Large intestine (tissue), 3 donors: ENCODE data around the gene DIP2C. TPM values are rescaled to one million over a fixed set of nuclear protein-coding genes. Genes with fewer than 3 reads are reported as not detected.

Experiments used
- DNase-seq, 2 donors: peaks; one replicate each; pipeline versions ENCODE4 v3.0.0 to v3.0.0-alpha.2; 2013
- H3K27ac ChIP-seq: one replicate; pipeline ENCODE4 v1.5.1; 2013; ENCODE audit warnings: low read length
- H3K27me3 ChIP-seq: 2 replicates; pipeline ENCODE4 v1.6.1; 2013; ENCODE audit warnings: low read length; ENCODE audit not compliant: control insufficient read depth, insufficient read depth
- H3K36me3 ChIP-seq: 2 replicates; pipeline ENCODE4 v1.6.1; 2013; ENCODE audit warnings: low read length; ENCODE audit not compliant: control insufficient read depth, insufficient read depth
- H3K4me1 ChIP-seq: one replicate; pipeline ENCODE4 v1.6.1; 2013; ENCODE audit warnings: low read length; ENCODE audit not compliant: control insufficient read depth, insufficient read depth
- H3K4me3 ChIP-seq: one replicate; pipeline ENCODE4 v1.5.1; 2013; ENCODE audit warnings: low read length
- H3K9me3 ChIP-seq: one replicate; pipeline ENCODE4 v1.6.1; 2013; ENCODE audit warnings: mild to moderate bottlenecking, low read depth, low read length, moderate library complexity; ENCODE audit not compliant: control insufficient read depth
- WGBS: methylation state at CpG from one replicate; pipeline ENCODE4 v1.1.5; 2013; ENCODE audit warnings: low lambda C conversion rate; ENCODE audit not compliant: insufficient coverage; 5-methylcytosine and 5-hydroxymethylcytosine counted together
- polyA plus RNA-seq: library from polyadenylated mRNA; unstranded; fragments of 120-200 nt; gene quantifications from one replicate; pipeline ENCODE4 v1.2.1, GENCODE V29; 2013

Gene DIP2C
- polyA plus RNA-seq, 1 donor, result 16.5 TPM

GRCh38 chr10:570628-571163 is 118.8 kb downstream of the DIP2C start:
- Histone ChIP-seq H3K9me3 (peaks cover 6% of the 10 kb centered on the region), H3K4me1 (peaks cover 5% of the 10 kb centered on the region), H3K27ac (no peak overlapping the region), H3K4me3 (no peak overlapping the region), H3K27me3 (no peaks in the 10 kb centered on the region), H3K36me3 (no peaks in the 10 kb centered on the region)
- WGBS, result no CpG with 5 or more reads among the region's 20 CpGs
- no peak for DNase-seq

GRCh38 chr10:569961-570627 is 119.4 kb downstream of the DIP2C start:
- Histone ChIP-seq H3K4me3 (no peak overlapping the region), H3K9me3 (peaks cover 6% of the 10 kb centered on the region), H3K36me3 (no peaks in the 10 kb centered on the region), H3K27me3 (no peaks in the 10 kb centered on the region), H3K27ac (no peak overlapping the region), H3K4me1 (peaks cover 8% of the 10 kb centered on the region)
- 100% methylated on average over 2 of the region's 7 CpGs for WGBS
- DNase-seq, result no peak

- Histone ChIP-seq H3K4me1 (peaks cover 8% of the 10 kb centered on the region), H3K9me3 (peaks cover 10% of the 10 kb centered on the region), H3K36me3 (no peaks in the 10 kb centered on the region), H3K27ac (no peak overlapping the region), H3K4me3 (no peak overlapping the region), H3K27me3 (no peaks in the 10 kb centered on the region)
- DNase-seq, result no peak
- WGBS, result no CpG with 5 or more reads among the region's 7 CpGs
Observed at GRCh38 chr10:568848-569247, 120.6 kb downstream of the DIP2C start.

GRCh38 chr10:567869-568268 is 121.6 kb downstream of the DIP2C start:
- no peak for DNase-seq
- no peak overlapping the region for H3K27ac ChIP-seq
- no peaks in the 10 kb centered on the region for H3K27me3 ChIP-seq
- no peaks in the 10 kb centered on the region for H3K36me3 ChIP-seq
- H3K9me3 ChIP-seq, result peaks cover 10% of the 10 kb centered on the region
- no CpG with 5 or more reads among the region's 12 CpGs for WGBS
- no peak overlapping the region for H3K4me3 ChIP-seq
- peaks cover 8% of the 10 kb centered on the region for H3K4me1 ChIP-seq

GRCh38 chr10:566241-566885 is 123.1 kb downstream of the DIP2C start:
- H3K9me3 ChIP-seq, result peaks cover 10% of the 10 kb centered on the region
- no peaks in the 10 kb centered on the region for H3K27me3 ChIP-seq
- peak overlapping the region; percentile 41 for H3K27ac ChIP-seq
- H3K36me3 ChIP-seq, result no peaks in the 10 kb centered on the region
- peaks cover 8% of the 10 kb centered on the region for H3K4me1 ChIP-seq
- WGBS, result no CpG with 5 or more reads among the region's 22 CpGs
- no peak overlapping the region for H3K4me3 ChIP-seq
- peak; percentile 78 to 87 for DNase-seq

GRCh38 chr10:565676-566075 is 123.8 kb downstream of the DIP2C start:
- Histone ChIP-seq H3K4me1 (peaks cover 8% of the 10 kb centered on the region), H3K36me3 (no peaks in the 10 kb centered on the region), H3K27me3 (no peaks in the 10 kb centered on the region), H3K27ac (peak overlapping the region; percentile 41), H3K4me3 (no peak overlapping the region), H3K9me3 (peaks cover 8% of the 10 kb centered on the region)
- WGBS, result no CpG with 5 or more reads among the region's 13 CpGs
- DNase-seq, result no peak

GRCh38 chr10:565146-565545 is 124.3 kb downstream of the DIP2C start:
- H3K4me3 ChIP-seq, result no peak overlapping the region
- WGBS, result 100% methylated on average over 1 of the region's 5 CpGs
- H3K27ac ChIP-seq, result no peak overlapping the region
- DNase-seq, result no peak
- H3K9me3 ChIP-seq, result peaks cover 8% of the 10 kb centered on the region
- no peaks in the 10 kb centered on the region for H3K36me3 ChIP-seq
- H3K27me3 ChIP-seq, result no peaks in the 10 kb centered on the region
- H3K4me1 ChIP-seq, result peaks cover 8% of the 10 kb centered on the region

- no peak for DNase-seq
- Histone ChIP-seq H3K27ac (no peak overlapping the region), H3K27me3 (no peaks in the 10 kb centered on the region), H3K4me3 (no peak overlapping the region), H3K36me3 (no peaks in the 10 kb centered on the region), H3K9me3 (peaks cover 4% of the 10 kb centered on the region), H3K4me1 (peaks cover 8% of the 10 kb centered on the region)
- 100% methylated on average over 1 of the region's 5 CpGs for WGBS
Observed at GRCh38 chr10:563827-564226, 125.6 kb downstream of the DIP2C start.

- no peak for DNase-seq
- H3K9me3 ChIP-seq, result peaks cover 4% of the 10 kb centered on the region
- no peaks in the 10 kb centered on the region for H3K36me3 ChIP-seq
- H3K4me3 ChIP-seq, result no peak overlapping the region
- H3K27ac ChIP-seq, result no peak overlapping the region
- WGBS, result 100% methylated on average over 2 of the region's 4 CpGs
- H3K27me3 ChIP-seq, result no peaks in the 10 kb centered on the region
- peaks cover 8% of the 10 kb centered on the region for H3K4me1 ChIP-seq
Observed at GRCh38 chr10:562142-562541, 127.3 kb downstream of the DIP2C start.

GRCh38 chr10:561721-562120 is 127.7 kb downstream of the DIP2C start:
- peaks cover 8% of the 10 kb centered on the region for H3K4me1 ChIP-seq
- WGBS, result no CpG with 5 or more reads among the region's 12 CpGs
- no peak overlapping the region for H3K4me3 ChIP-seq
- no peaks in the 10 kb centered on the region for H3K27me3 ChIP-seq
- no peaks in the 10 kb centered on the region for H3K36me3 ChIP-seq
- no peak overlapping the region for H3K27ac ChIP-seq
- DNase-seq, result no peak
- peaks cover 4% of the 10 kb centered on the region for H3K9me3 ChIP-seq
